Natural killer cell (primary cell): ENCODE results near the gene FZD1. TPM values are rescaled to one million over a fixed set of nuclear protein-coding genes. Genes with fewer than 3 reads are reported as not detected.

ENCODE experiments used
- ATAC-seq, 3 donors: fragments of 150-1000 bp in 2 of 3; fragments of 200-7000 bp in 1 of 3; cut with Tn5 transposase; 1 replicate in 1 of 3; 2 replicates in 2 of 3; pipeline ENCODE4 v1.10.0; 2021; ENCODE audit warnings: mild to moderate bottlenecking in 2 of 3, moderate library complexity in 2 of 3
- DNase-seq, 2 donors: peaks; one replicate each; pipeline versions ENCODE4 v3.0.0 to v3.0.0-alpha.2; 2013 to 2021; ENCODE audit warnings: mixed read lengths in 1 of 2
- H3K27ac ChIP-seq: one replicate; pipeline ENCODE4 v1.5.1; 2013; ENCODE audit warnings: mild to moderate bottlenecking, low read length
- H3K27me3 ChIP-seq: one replicate; pipeline ENCODE4 v1.6.1; 2013; ENCODE audit warnings: low read length; ENCODE audit not compliant: control insufficient read depth, insufficient read depth
- H3K36me3 ChIP-seq: one replicate; pipeline ENCODE4 v1.6.1; 2013; ENCODE audit warnings: low read length; ENCODE audit not compliant: control insufficient read depth, insufficient read depth
- H3K4me1 ChIP-seq: one replicate; pipeline ENCODE4 v1.6.1; 2013; ENCODE audit warnings: low read length; ENCODE audit not compliant: control insufficient read depth, insufficient read depth
- H3K4me3 ChIP-seq: one replicate; pipeline ENCODE4 v1.5.1; 2013; ENCODE audit warnings: low read length
- H3K9me3 ChIP-seq: one replicate; pipeline ENCODE4 v1.6.1; 2013; ENCODE audit warnings: low read length; ENCODE audit not compliant: control insufficient read depth, insufficient read depth
- H3K27ac Mint-ChIP-seq, 2 donors: one replicate each; pipeline ENCODE4 v1.8.0; 2022; ENCODE audit warnings: mild to moderate bottlenecking in 2 of 2, mixed read lengths in 2 of 2, moderate library complexity in 1 of 2
- H3K27me3 Mint-ChIP-seq, 2 donors: one replicate each; pipeline ENCODE4 v1.8.0; 2022; ENCODE audit warnings: low read depth in 2 of 2, mixed read lengths in 2 of 2
- H3K36me3 Mint-ChIP-seq: one replicate; pipeline ENCODE4 v1.8.0; 2022; ENCODE audit warnings: mixed read lengths
- H3K4me1 Mint-ChIP-seq, 2 donors: one replicate each; pipeline ENCODE4 v1.8.0; 2022; ENCODE audit warnings: mixed read lengths in 2 of 2
- H3K4me3 Mint-ChIP-seq: one replicate; pipeline ENCODE4 v1.8.0; 2022; ENCODE audit warnings: mild to moderate bottlenecking, moderate library complexity, mixed read lengths
- H3K9me3 Mint-ChIP-seq, 2 donors: one replicate each; pipeline ENCODE4 v1.8.0; 2022; ENCODE audit warnings: mixed read lengths in 2 of 2
- WGBS: methylation state at CpG from one replicate; pipeline ENCODE4 v1.1.7; 2013; ENCODE audit warnings: missing lambda C conversion rate; ENCODE audit not compliant: insufficient coverage; 5-methylcytosine and 5-hydroxymethylcytosine counted together
- intact Hi-C: fragments of 100-400 bp; cut with micrococcal nuclease; formaldehyde crosslinking; loops from one replicate; pipeline ENCODE4 v1.14.2; 2022
- total RNA-seq, 4 donors: library from RNA; stranded (reverse); fragments of 120-200 nt in 1 of 4; gene quantifications; one replicate each; pipeline versions ENCODE4 v1.2.3 to v1.2.4, GENCODE V29; 2013 to 2022
- TF ChIP-seq, protein P1 (sequence below): fragments of 200-600 bp; IDR thresholded peaks from one replicate; pipeline ENCODE4 v1.8.0; 2022; ENCODE audit warnings: antibody characterized with exemption

Gene FZD1
- total RNA-seq, 3 donors from 2014 or later (not counting 1 experiment from before 2014, with no cell fraction given) = 0.14 to 0.80 (median 0.65) TPM

DNA sequence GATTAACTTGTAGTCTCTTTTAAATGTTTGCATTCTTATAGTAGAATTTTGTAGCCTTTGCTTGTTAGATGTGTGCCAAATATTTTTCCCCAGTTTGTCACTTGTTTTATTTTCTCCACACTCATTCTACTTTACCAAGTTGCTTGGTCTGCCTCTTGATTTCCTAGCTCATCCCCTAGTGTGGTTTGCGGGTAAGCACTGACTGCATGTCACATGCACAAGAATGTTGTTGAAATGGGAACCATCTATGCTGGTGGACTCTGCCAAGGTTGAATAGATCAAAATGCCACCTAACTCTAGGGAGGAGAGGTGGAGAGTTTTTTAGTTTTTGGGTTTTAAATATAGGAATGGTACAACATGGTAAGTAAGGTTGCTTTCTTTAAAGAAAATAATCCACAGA is 47.6 kb downstream of the FZD1 start:
- Mint-ChIP-seq H3K27ac (no peak overlapping the region), H3K27me3 (no peaks in the 10 kb centered on the region), H3K9me3 (peaks cover 2 to 3% of the 10 kb centered on the region in 2 donors), H3K4me3 (no peak overlapping the region), H3K4me1 (no peaks in the 10 kb centered on the region), H3K36me3 (no peaks in the 10 kb centered on the region)
- 100% methylated on average over 1 of the region's 1 CpG for WGBS
- ATAC-seq = no peak
- Histone ChIP-seq H3K27ac (no peak overlapping the region), H3K4me3 (no peak overlapping the region), H3K9me3 (no peaks in the 10 kb centered on the region), H3K36me3 (no peaks in the 10 kb centered on the region), H3K4me1 (no peaks in the 10 kb centered on the region), H3K27me3 (no peaks in the 10 kb centered on the region)
- no peak for DNase-seq
- intact Hi-C loops = no loop called here
- TF ChIP-seq, protein P1, sequence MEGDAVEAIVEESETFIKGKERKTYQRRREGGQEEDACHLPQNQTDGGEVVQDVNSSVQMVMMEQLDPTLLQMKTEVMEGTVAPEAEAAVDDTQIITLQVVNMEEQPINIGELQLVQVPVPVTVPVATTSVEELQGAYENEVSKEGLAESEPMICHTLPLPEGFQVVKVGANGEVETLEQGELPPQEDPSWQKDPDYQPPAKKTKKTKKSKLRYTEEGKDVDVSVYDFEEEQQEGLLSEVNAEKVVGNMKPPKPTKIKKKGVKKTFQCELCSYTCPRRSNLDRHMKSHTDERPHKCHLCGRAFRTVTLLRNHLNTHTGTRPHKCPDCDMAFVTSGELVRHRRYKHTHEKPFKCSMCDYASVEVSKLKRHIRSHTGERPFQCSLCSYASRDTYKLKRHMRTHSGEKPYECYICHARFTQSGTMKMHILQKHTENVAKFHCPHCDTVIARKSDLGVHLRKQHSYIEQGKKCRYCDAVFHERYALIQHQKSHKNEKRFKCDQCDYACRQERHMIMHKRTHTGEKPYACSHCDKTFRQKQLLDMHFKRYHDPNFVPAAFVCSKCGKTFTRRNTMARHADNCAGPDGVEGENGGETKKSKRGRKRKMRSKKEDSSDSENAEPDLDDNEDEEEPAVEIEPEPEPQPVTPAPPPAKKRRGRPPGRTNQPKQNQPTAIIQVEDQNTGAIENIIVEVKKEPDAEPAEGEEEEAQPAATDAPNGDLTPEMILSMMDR = no peak

DNA sequence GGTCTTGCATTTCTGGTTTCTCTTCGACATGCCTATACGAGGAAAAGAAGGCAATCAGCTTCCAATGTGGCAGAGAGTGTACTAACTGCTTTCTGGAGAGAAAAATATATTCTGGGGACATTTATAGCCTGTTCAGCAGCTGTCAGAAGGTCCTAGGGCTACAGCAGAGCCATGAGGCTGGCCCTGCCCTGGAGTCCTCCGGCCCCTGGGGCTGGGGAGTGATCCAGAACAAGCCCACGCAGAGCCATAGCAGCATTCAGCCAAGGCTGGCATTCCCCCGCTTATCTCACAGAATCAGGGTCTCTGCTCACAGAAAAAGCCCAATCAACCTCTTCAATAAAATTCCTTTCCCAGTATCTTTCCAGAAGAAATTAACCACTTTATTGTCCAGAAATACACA is 48.9 kb downstream of the FZD1 start:
- H3K36me3 ChIP-seq = no peaks in the 10 kb centered on the region
- no peaks in the 10 kb centered on the region for H3K36me3 Mint-ChIP-seq
- intact Hi-C loops = no loop called here
- no peak overlapping the region for H3K4me3 ChIP-seq
- TF ChIP-seq, protein P1 = no peak
- no peaks in the 10 kb centered on the region for H3K27me3 Mint-ChIP-seq
- DNase-seq (no peak), ATAC-seq (no peak)
- no peaks in the 10 kb centered on the region for H3K9me3 ChIP-seq
- H3K27me3 ChIP-seq = no peaks in the 10 kb centered on the region
- H3K9me3 Mint-ChIP-seq = peaks cover 0 to 5% of the 10 kb centered on the region in 2 donors
- no peak overlapping the region for H3K4me3 Mint-ChIP-seq
- H3K27ac ChIP-seq = no peak overlapping the region
- H3K27ac Mint-ChIP-seq = no peak overlapping the region
- H3K4me1 Mint-ChIP-seq = no peaks in the 10 kb centered on the region
- H3K4me1 ChIP-seq = no peaks in the 10 kb centered on the region
- 91% methylated on average over 5 of the region's 5 CpGs for WGBS

DNA sequence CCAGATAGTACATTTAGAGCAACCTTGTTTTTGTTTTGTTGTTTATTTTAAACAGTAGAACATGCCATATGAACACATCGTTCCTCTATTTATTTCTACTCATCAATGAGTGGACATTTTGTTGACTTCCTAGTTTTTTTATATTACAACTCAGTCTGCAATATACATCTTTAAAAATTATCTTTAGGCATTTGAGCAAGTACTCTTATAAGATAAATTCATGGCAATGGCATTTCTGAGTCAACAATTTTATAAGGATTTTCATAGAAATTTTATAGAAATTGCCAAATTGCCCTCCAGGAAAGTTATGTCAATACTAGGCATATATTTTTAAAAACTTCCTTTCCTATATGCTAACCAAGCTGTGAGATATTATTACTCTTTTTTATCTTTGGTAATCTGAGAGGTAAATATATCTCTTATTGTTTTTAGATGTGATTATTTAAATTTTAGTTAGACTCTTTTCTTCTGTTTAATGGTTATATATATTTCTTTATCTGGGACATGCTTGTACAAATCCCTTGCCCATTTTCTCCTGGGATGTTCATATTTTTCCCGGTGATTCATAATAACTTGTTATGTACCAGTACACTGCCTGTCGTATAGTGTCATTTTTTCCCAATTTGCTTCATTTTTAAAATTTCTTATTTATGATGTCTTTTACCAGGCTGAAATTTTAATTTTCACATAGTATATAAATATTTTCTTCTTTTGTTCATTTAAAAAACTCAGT is 50.5 kb downstream of the FZD1 start:
- TF ChIP-seq, protein P1 = no peak
- ATAC-seq (no peak), DNase-seq (no peak)
- H3K27ac Mint-ChIP-seq = no peak overlapping the region
- Histone ChIP-seq H3K9me3 (no peaks in the 10 kb centered on the region), H3K27ac (no peak overlapping the region), H3K27me3 (no peaks in the 10 kb centered on the region), H3K4me3 (no peak overlapping the region), H3K36me3 (no peaks in the 10 kb centered on the region), H3K4me1 (no peaks in the 10 kb centered on the region)
- 94% methylated on average over 2 of the region's 3 CpGs for whole genome bisulfite sequencing
- intact Hi-C loops = no loop called here
- H3K36me3 Mint-ChIP-seq = no peaks in the 10 kb centered on the region
- no peaks in the 10 kb centered on the region for H3K27me3 Mint-ChIP-seq
- no peak overlapping the region for H3K4me3 Mint-ChIP-seq
- peaks cover 0 to 5% of the 10 kb centered on the region in 2 donors for H3K9me3 Mint-ChIP-seq
- no peaks in the 10 kb centered on the region for H3K4me1 Mint-ChIP-seq

DNA sequence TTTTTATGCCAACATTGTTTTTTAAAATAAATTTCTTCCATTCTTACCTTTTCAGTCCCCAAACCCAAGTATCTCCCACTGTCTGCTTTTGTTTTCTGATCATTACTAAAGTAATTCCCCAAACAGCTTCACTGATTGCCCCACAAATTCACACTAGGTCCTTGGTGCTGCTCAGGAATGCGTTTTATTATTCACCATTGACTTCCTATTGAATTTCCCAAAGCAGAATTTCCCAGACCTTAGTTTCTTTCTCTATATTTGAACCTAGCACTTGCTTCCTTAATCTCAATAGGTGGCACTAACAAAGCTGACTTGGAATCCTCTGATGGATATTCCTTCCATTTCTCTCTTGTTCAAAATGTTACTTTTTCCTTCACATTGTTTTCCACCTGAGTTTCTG is 52.2 kb downstream of the FZD1 start:
- Mint-ChIP-seq H3K4me3 (no peak overlapping the region), H3K36me3 (no peaks in the 10 kb centered on the region), H3K9me3 (peaks cover 0 to 5% of the 10 kb centered on the region in 2 donors), H3K27me3 (no peaks in the 10 kb centered on the region), H3K27ac (no peak overlapping the region), H3K4me1 (no peaks in the 10 kb centered on the region)
- ATAC-seq (no peak), DNase-seq (no peak)
- H3K27ac ChIP-seq = no peak overlapping the region
- no peaks in the 10 kb centered on the region for H3K27me3 ChIP-seq
- TF ChIP-seq, protein P1 = no peak
- no peaks in the 10 kb centered on the region for H3K4me1 ChIP-seq
- intact Hi-C loops = no loop called here
- no peaks in the 10 kb centered on the region for H3K9me3 ChIP-seq
- no peak overlapping the region for H3K4me3 ChIP-seq
- no peaks in the 10 kb centered on the region for H3K36me3 ChIP-seq
- 72% methylated on average over 1 of the region's 1 CpG for WGBS
